WTC11 (cell line): ENCODE measurements around the gene HOXA9. TPM values are rescaled to one million over a fixed set of nuclear protein-coding genes. Genes with fewer than 3 reads are reported as not detected.

ENCODE experiments used
- ATAC-seq: fragments of 200-7000 bp; cut with Tn5 transposase; 2 replicates; pipeline ENCODE4 v1.10.0; 2021; ENCODE audit warnings: mild to moderate bottlenecking, moderate library complexity
- CTCF ChIA-PET: fragments of 300-600 bp; sonication (Branson Sonifier 250); formaldehyde crosslinking; loops from one replicate; lab custom pipeline; 2021; ENCODE audit warnings: antibody characterized with exemption; lab: Charles Lee
- POLR2A ChIA-PET: fragments of 350-600 bp; sonication (Branson Sonifier 250); formaldehyde crosslinking; loops from one replicate; lab custom pipeline; 2021; ENCODE audit warnings: antibody characterized with exemption; lab: Charles Lee
- DNase-seq: peaks from one replicate; pipeline ENCODE4 v3.0.0; 2021; ENCODE audit warnings: low spot score
- H3K27ac Mint-ChIP-seq: 2 replicates; pipeline ENCODE4 v1.8.0; 2021; ENCODE audit warnings: mixed read lengths
- H3K27me3 Mint-ChIP-seq: 2 replicates; pipeline ENCODE4 v1.8.0; 2021; ENCODE audit warnings: low read depth, mild to moderate bottlenecking, moderate library complexity, mixed read lengths
- H3K36me3 Mint-ChIP-seq: 2 replicates; pipeline ENCODE4 v1.8.0; 2021; ENCODE audit warnings: mixed read lengths
- H3K4me1 Mint-ChIP-seq: 2 replicates; pipeline ENCODE4 v1.8.0; 2022; ENCODE audit warnings: mixed read lengths
- H3K4me3 Mint-ChIP-seq: 2 replicates; pipeline ENCODE4 v1.8.0; 2021; ENCODE audit warnings: mild to moderate bottlenecking, moderate library complexity, mixed read lengths
- H3K9me3 Mint-ChIP-seq: 2 replicates; pipeline ENCODE4 v1.8.0; 2021; ENCODE audit warnings: mixed read lengths
- ERG ChIP-seq: fragments of 250-450 bp; sonication (Bioruptor Pico); IDR thresholded peaks from 2 replicates; pipeline ENCODE4 v1.8.0; 2021; ENCODE audit warnings: mild to moderate bottlenecking
- JUN ChIP-seq: sonication (generic); formaldehyde crosslinking; IDR thresholded peaks from 2 replicates; pipeline ENCODE4 v1.8.0; 2023; ENCODE audit warnings: mild to moderate bottlenecking, missing genetic modification reagents
- MLX ChIP-seq: sonication (generic); formaldehyde crosslinking; IDR thresholded peaks from 2 replicates; pipeline ENCODE4 v1.8.1; 2023; ENCODE audit warnings: mild to moderate bottlenecking, missing genetic modification reagents, moderate library complexity
- RELA ChIP-seq: sonication (generic); formaldehyde crosslinking; IDR thresholded peaks from 2 replicates; pipeline ENCODE4 v1.8.1; 2022; ENCODE audit warnings: missing genetic modification reagents, mild to moderate bottlenecking, borderline replicate concordance
- ZNF219 ChIP-seq: sonication (generic); formaldehyde crosslinking; IDR thresholded peaks from 2 replicates; pipeline ENCODE4 v1.8.0; 2023; ENCODE audit warnings: missing genetic modification reagents, mild to moderate bottlenecking, borderline replicate concordance
- ZNF263 ChIP-seq: sonication (generic); formaldehyde crosslinking; IDR thresholded peaks from 2 replicates; pipeline ENCODE4 v1.8.1; 2022; ENCODE audit warnings: low read depth, mild to moderate bottlenecking, moderate library complexity, missing genetic modification reagents
- total RNA-seq: library from RNA; stranded (reverse); gene quantifications from 3 replicates; pipeline ENCODE4 v1.2.3, GENCODE V29; 2021
- TF ChIP-seq, protein P1 (sequence below): fragments of 250-450 bp; sonication (Bioruptor Pico); IDR thresholded peaks from 2 replicates; pipeline ENCODE4 v1.9.0; 2021; ENCODE audit warnings: mild to moderate bottlenecking
- TF ChIP-seq, protein P2 (sequence below): sonication (generic); formaldehyde crosslinking; IDR thresholded peaks from 2 replicates; pipeline ENCODE4 v1.8.1; 2023; ENCODE audit warnings: mild to moderate bottlenecking, missing genetic modification reagents, borderline replicate concordance
- TF ChIP-seq, protein P3 (sequence below): sonication (generic); formaldehyde crosslinking; IDR thresholded peaks from 2 replicates; pipeline ENCODE4 v1.8.0; 2022; ENCODE audit warnings: missing genetic modification reagents

Gene HOXA9
- total RNA-seq, 1 experiment from 2014 or later = not detected

GRCh38 chr7:27170426-27171324 lies 5.3 kb upstream of the HOXA9 start:
- DNase-seq (no peak), ATAC-seq (no peak)
- Mint-ChIP-seq H3K36me3 (0 out of 2 replicates have a peak, but pooled peaks cover 2% of the 10 kb centered on the region), H3K4me3 (no peak overlapping the region), H3K4me1 (peaks cover 23% of the 10 kb centered on the region), H3K27ac (no peak overlapping the region), H3K9me3 (no peaks in the 10 kb centered on the region), H3K27me3 (peaks cover 99% of the 10 kb centered on the region)
- CTCF ChIA-PET = interaction anchor here (1.1 to 3.7 kb wide), 4 partner anchors 9 to 20 kb away, joined by 3 to 22 read pairs (median 5); no protein-coding TSS in a partner anchor
- TF ChIP-seq, protein P1, sequence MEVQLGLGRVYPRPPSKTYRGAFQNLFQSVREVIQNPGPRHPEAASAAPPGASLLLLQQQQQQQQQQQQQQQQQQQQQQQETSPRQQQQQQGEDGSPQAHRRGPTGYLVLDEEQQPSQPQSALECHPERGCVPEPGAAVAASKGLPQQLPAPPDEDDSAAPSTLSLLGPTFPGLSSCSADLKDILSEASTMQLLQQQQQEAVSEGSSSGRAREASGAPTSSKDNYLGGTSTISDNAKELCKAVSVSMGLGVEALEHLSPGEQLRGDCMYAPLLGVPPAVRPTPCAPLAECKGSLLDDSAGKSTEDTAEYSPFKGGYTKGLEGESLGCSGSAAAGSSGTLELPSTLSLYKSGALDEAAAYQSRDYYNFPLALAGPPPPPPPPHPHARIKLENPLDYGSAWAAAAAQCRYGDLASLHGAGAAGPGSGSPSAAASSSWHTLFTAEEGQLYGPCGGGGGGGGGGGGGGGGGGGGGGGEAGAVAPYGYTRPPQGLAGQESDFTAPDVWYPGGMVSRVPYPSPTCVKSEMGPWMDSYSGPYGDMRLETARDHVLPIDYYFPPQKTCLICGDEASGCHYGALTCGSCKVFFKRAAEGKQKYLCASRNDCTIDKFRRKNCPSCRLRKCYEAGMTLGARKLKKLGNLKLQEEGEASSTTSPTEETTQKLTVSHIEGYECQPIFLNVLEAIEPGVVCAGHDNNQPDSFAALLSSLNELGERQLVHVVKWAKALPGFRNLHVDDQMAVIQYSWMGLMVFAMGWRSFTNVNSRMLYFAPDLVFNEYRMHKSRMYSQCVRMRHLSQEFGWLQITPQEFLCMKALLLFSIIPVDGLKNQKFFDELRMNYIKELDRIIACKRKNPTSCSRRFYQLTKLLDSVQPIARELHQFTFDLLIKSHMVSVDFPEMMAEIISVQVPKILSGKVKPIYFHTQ = no peak
- no peak for TF ChIP-seq ZNF263 (CRISPR knock-in tag)
- TF ChIP-seq, protein P2, sequence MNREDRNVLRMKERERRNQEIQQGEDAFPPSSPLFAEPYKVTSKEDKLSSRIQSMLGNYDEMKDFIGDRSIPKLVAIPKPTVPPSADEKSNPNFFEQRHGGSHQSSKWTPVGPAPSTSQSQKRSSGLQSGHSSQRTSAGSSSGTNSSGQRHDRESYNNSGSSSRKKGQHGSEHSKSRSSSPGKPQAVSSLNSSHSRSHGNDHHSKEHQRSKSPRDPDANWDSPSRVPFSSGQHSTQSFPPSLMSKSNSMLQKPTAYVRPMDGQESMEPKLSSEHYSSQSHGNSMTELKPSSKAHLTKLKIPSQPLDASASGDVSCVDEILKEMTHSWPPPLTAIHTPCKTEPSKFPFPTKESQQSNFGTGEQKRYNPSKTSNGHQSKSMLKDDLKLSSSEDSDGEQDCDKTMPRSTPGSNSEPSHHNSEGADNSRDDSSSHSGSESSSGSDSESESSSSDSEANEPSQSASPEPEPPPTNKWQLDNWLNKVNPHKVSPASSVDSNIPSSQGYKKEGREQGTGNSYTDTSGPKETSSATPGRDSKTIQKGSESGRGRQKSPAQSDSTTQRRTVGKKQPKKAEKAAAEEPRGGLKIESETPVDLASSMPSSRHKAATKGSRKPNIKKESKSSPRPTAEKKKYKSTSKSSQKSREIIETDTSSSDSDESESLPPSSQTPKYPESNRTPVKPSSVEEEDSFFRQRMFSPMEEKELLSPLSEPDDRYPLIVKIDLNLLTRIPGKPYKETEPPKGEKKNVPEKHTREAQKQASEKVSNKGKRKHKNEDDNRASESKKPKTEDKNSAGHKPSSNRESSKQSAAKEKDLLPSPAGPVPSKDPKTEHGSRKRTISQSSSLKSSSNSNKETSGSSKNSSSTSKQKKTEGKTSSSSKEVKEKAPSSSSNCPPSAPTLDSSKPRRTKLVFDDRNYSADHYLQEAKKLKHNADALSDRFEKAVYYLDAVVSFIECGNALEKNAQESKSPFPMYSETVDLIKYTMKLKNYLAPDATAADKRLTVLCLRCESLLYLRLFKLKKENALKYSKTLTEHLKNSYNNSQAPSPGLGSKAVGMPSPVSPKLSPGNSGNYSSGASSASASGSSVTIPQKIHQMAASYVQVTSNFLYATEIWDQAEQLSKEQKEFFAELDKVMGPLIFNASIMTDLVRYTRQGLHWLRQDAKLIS (CRISPR knock-in tag) = no peak
- TF ChIP-seq, protein P3, sequence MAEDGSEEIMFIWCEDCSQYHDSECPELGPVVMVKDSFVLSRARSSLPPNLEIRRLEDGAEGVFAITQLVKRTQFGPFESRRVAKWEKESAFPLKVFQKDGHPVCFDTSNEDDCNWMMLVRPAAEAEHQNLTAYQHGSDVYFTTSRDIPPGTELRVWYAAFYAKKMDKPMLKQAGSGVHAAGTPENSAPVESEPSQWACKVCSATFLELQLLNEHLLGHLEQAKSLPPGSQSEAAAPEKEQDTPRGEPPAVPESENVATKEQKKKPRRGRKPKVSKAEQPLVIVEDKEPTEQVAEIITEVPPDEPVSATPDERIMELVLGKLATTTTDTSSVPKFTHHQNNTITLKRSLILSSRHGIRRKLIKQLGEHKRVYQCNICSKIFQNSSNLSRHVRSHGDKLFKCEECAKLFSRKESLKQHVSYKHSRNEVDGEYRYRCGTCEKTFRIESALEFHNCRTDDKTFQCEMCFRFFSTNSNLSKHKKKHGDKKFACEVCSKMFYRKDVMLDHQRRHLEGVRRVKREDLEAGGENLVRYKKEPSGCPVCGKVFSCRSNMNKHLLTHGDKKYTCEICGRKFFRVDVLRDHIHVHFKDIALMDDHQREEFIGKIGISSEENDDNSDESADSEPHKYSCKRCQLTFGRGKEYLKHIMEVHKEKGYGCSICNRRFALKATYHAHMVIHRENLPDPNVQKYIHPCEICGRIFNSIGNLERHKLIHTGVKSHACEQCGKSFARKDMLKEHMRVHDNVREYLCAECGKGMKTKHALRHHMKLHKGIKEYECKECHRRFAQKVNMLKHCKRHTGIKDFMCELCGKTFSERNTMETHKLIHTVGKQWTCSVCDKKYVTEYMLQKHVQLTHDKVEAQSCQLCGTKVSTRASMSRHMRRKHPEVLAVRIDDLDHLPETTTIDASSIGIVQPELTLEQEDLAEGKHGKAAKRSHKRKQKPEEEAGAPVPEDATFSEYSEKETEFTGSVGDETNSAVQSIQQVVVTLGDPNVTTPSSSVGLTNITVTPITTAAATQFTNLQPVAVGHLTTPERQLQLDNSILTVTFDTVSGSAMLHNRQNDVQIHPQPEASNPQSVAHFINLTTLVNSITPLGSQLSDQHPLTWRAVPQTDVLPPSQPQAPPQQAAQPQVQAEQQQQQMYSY (CRISPR knock-in tag) = no peak
- TF ChIP-seq ZNF219 (CRISPR knock-in tag) = no peak
- no peak for TF ChIP-seq JUN (CRISPR knock-in tag)
- no peak for TF ChIP-seq MLX (CRISPR knock-in tag)
- no peak for TF ChIP-seq RELA (CRISPR knock-in tag)
- no peak for TF ChIP-seq ERG (CRISPR knock-in tag)
- POLR2A ChIA-PET = no interaction called here
